A204.1 (cell line): ENCODE results near the gene DHFR.
"Not testable (repeated sequence)": the region's sequence is repeated elsewhere in the genome, so short reads cannot be mapped to it uniquely, and the experiment has no call there.

Experiments used
- FAIRE-seq: peaks from 2 replicates; lab custom pipeline; 2012; peaks lifted over from hg19 to GRCh38; lab: Jason Lieb, UNC

DHFR gene

DNA sequence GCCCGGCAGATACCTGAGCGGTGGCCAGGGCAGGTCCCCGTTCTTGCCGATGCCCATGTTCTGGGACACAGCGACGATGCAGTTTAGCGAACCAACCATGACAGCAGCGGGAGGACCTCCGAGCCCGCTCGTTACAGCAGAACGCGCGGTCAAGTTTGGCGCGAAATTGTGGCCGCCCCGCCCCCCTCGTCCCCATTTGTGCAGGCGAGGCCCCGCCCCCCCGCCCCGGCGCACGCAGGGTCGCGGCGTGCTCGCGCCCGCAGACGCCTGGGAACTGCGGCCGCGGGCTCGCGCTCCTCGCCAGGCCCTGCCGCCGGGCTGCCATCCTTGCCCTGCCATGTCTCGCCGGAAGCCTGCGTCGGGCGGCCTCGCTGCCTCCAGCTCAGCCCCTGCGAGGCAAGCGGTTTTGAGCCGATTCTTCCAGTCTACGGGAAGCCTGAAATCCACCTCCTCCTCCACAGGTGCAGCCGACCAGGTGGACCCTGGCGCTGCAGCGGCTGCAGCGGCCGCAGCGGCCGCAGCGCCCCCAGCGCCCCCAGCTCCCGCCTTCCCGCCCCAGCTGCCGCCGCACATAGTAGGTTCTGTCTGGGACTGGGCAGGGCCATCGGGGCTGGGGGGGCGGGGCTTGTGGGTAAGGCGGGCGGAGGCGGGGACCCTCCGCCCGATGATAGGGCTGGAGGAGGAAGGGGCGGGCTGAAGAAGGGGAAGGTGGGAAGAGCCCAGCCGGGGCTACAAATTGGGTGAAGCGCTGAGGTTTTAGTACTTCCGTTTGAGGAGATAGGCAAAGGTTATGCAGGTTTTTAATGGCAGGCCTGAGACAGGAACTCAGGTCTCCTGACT is at the start of gene DHFR, which contains the start of gene MSH3:
Gene DHFR (minus strand): TSS at position 593 of the 840 bp plus-strand sequence. CDS start 494 bp downstream, at position 99.
Gene MSH3 (plus strand): TSS at position 262 of the 840 bp plus-strand sequence. CDS start 76 bp downstream, at position 338.
- FAIRE-seq, result peak; percentile 14

- FAIRE-seq, result no peak
Observed at GRCh38 chr5:80704221-80704620, 49.4 kb upstream of the DHFR start.

DNA sequence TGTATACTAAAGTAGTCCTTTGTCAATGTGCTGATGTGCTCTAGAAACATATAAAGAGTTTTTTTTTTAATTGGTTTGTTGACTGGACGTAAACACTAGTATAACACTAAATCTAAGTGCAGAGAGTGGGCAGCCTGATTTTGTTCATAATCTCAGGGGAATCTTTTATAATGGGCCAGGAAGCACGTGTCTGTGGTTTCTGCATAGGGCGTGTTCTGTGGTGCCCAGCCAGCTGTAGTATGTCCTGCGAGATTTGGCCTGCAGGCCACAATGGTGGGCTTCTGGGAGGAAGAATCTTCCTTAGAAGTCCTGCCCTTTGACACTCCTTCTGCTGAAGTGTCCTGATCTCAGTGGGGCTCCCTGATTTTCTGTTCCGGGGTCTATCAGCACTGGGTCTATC is 49.0 kb upstream of the DHFR start:
- FAIRE-seq, result no peak

DNA sequence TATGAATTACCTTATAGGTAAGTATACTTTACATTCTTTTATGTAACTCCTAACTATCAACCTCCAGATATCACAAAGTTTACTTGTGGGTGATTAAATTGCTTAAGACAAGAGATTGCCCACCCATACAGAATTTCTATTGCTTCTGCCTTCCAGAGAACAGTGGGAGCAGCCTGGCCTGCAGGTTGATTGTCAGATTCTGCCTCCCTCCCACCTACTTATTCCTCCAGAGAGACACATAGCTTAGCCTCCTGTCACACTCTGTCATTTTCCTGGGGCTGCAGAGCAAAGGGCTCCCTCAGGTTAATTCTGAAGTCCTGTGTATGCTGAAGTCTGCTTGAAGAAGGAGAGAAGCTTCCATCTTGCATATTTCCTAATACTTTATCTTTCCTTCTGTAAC is 48.5 kb upstream of the DHFR start:
- FAIRE-seq, result no peak

DNA sequence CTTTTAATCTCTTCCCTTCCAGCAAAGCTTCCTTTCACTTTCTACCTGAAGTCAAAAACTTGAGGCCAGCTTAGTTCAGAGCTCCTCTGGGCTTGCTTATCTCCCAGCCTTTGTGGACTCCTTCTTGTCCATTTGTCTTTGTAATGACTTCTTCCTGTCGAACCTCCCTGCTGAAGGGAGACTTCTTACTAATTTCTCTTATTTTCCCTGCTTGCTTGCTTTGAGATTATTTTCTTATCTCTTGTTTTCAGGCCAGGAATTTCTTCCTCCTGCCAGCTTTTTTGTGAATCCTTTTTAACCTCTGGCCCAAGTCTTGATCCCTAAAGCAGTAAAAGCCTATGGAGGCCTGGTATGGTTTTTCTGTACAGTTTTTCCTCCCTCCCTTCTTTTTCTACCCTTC is 46.8 kb upstream of the DHFR start:
- FAIRE-seq, result no peak

DNA sequence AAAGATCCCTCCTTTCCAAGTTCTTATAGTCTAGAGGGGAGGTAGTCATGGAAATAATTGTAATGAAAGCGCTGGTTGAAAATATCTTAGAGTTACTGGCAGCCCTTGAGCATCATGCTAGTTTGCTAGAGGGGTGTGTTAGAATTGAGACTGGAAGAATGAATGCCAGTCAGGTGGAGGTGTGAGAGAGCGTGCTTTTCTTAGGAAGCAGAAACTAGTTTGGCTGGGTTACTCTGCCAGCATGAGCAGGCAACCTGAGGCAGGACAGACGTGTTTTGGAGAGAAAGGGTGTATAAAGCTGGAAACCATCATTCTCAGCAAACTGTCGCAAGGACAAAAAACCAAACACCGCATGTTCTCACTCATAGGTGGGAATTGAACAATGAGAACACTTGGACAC is 43.6 kb upstream of the DHFR start:
- FAIRE-seq, result no peak

- FAIRE-seq, result no peak
Observed at GRCh38 chr5:80697100-80697499, 42.3 kb upstream of the DHFR start.

GRCh38 chr5:80696450-80696849 is 41.7 kb upstream of the DHFR start:
- FAIRE-seq, result no peak

DNA sequence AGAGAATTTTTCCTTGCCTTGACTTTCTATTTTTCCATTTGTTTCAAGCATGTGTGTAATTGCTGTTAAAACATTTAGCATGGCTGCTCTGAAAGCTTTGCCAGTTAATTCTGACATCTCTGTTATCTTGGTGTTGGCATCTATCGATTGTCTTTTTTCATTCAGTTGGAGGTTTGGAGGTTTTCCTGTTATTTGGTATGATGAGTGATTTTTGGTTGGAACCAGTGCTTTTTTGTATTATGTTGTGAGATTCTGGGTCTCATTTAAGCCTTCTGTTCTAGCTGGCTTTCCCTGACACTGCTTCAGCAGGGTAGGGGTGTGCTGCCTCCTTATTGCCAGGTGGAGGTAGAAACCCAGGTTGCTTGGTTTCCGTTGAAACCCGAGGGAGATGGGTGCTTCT is 40.9 kb upstream of the DHFR start:
- FAIRE-seq, result no peak

DNA sequence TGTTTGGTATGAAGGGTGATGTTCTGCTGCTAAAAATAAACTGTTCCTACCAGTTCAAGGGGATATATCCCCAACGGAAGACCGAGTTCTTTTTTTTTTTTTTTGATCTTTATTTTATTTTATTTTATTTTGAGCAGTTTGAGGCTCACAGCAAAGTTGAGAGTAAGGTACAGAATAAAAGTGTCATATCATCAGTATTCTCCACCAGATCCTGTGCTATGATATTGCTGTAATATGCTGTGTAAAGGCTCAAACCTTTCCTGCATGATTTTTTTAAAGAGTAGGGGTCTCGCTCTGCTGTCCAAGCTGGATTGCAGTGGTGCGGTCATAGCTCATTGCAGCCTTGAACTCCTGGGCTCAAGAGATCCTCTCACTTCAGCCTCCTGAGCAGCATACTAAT is 34.8 kb upstream of the DHFR start:
- no peak for FAIRE-seq

GRCh38 chr5:80688648-80689420 is 34.1 kb upstream of the DHFR start:
- FAIRE-seq, result no peak

DNA sequence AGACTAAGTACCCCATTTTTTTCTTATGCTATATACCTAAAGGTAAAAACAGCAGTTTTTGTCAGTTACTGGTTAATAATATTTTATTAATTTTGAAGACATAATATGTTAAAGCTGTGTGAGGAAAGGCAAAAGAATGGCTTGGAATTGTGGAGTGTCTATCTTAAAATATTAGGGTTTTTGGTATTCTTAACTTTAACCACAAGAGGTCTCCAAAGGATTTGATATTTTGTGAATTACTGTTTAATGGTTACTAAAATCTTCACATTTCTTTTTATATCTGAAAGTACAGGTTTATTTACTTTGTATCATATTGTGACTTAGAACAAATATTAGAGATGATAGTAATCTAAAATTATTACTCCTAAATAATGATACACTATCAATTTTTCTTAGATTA is 32.0 kb upstream of the DHFR start:
- peak; percentile 99 for FAIRE-seq

- no peak for FAIRE-seq
Observed at GRCh38 chr5:80676706-80677105, 21.9 kb upstream of the DHFR start.

DNA sequence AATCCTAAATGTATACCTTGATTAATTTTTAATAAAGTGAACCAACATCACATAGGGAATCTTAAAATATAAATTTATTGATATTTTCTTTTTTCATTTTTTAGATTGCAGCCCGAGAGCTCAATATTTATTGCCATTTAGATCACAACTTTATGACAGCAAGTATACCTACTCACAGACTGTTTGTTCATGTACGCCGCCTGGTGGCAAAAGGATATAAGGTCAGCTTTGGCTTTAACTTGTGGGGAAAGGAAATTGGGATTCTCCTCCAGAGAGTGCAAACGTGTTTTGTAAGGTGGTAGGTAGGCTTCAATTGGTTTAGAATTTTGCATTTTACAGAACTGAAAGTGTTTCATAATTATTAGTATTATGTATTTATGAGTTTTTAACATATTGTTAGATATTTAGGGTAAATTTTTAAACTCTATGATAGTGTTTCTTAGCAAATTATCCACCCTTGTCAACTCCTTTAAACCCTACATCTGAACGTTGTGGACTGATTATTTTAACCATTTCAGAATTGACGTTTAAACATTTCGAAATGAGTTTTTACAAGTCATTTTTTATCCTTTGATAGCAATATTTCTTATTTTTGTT is 17.5 kb upstream of the DHFR start:
- peak; percentile 97 for FAIRE-seq

DNA sequence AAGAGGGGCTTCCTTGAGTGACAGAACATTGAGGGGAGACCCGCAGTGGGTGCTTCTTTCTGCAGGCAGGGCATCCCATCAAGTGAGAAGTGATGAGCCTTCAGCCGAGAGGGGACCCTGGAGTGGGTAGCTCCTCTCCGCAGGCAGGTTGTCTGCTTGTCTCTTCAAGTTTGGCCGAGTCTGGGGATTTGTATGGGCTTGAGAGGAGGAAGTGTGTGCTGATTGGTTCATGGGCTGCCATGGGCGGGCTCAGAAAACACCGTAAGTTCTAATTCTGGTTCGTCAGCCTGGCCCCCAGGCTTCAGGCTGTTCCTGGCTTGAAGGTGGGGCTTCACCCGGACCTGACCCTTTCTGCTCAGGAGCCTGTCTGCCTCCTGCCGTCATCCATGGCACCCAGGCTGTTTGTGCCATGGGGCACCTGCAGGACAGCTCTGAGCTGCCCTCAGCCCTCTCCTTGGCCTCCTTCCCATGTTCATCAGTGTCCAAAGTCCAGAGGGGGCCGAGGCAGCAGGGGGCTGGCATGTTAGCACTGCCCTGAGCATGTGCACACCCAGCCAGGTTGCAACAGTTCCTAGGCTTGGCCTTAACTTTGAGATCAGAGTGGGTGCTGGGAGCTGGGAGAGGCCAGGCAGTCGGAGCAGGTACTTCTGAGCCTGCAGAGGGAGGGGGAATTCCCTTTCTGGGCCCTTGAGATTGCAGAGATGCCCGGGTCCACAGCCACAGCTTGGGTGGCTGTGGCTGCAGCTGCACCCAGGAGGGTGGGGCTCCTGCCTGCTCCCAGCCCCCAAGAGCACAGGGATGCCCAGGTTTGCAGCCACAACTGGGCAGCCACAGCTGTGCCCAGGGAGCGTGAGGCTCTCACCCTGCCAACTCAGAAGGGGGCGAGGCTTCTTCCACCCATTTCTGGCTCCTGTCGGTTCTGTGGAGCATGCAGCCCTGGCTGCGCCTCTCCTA is 13.5 kb upstream of the DHFR start:
- FAIRE-seq, result no peak

DNA sequence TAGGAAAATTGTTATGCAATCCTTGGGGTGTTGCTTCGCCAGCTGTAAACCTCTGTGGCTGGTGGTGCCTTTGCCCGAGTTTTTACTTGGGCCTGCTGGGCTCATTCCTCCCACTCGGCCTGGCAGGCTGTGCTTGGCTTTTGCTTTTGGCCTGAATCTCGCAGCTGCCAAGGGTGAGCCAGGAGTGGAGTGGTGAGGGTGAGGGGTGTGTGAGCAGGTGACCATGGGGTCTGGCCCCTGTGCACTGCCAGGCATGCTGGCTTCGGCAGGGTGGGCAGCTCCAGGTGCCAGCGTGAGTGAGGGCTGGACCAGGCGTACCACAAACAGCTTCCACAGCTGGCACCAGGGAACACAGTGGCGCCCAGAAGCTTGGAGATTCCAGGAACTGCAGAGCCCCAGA is 12.6 kb upstream of the DHFR start:
- no peak for FAIRE-seq

GRCh38 chr5:80665057-80665456 is 10.3 kb upstream of the DHFR start:
- no peak for FAIRE-seq

GRCh38 chr5:80662108-80662507 is 7.3 kb upstream of the DHFR start:
- no peak for FAIRE-seq

- not testable (repeated sequence) for FAIRE-seq
Observed at GRCh38 chr5:80660661-80661060, 5.9 kb upstream of the DHFR start.

DNA sequence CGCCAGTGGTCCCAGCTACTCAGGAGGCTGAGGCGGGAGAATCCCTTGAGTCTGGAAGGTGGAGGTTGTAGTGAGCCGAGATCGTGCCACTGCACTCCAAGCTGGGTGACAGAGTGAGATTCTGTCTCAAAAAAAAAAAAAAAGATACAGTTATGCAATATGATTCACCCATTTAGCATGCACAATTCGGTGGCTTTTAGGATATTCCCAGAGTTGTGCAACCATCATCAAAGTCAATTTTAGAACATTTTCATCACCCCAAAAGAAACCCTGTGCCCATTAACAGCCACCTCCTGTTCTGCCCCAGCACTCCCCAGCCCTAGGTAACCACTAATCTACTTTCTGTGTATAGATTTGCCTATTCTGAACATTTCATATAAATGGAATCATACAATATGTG is 4.3 kb upstream of the DHFR start:
- FAIRE-seq, result no peak

DNA sequence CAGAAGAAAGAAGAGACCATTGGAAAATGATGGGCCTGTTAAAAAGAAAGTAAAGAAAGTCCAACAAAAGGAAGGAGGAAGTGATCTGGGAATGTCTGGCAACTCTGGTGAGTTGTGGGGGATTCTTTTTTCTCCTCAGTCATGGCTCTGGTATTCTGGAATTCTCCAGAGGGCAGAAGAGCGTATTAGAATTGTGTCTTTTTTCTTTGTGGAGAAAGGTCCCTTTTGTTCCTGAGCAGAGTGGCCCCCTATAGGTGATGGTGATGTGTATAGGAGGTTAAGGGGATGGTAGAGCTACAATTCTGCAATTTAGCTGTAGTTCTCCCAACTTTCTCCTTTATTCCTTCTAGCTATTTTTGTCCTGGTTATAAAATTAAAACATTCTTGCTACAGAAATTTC is 1.6 kb upstream of the DHFR start:
- no peak for FAIRE-seq

DNA sequence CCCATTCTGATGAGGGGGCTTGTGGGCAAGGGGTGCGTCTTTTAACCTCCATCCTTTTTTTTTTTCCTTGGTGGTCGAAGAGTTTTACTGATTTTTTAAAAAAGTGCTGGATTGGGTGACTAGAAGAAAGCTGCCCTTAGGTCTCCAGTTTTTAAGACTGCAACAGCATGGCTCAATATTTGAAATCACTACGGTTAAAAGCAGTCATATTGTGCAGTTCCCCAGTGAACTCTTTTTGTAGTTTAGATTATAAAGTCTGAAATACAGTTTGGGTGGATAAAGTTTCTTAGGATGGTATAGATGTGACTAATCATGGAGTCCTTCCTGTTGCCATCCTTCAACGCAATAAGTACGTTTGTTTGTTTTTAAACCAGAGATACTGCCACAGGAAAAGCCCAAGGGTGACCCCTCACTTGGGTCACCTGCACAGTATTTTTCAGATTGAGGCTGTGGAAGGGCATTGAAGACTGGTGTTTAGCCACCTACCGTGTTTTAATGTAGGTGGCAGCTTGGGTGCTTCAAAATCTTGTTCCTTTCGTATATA is 520 bp upstream of the DHFR start:
- FAIRE-seq, result no peak
